IMR-90 (cell line): Measurements from ENCODE around the gene ARPC5. TPM values are rescaled to one million over a fixed set of nuclear protein-coding genes. Genes with fewer than 3 reads are reported as not detected.
A peak's percentile ranks its signal among the peaks of the same experiment; 100 is the strongest.

Experiments
- ATAC-seq: fragments of 200-7000 bp; cut with Tn5 transposase; 2 replicates; pipeline ENCODE4 v1.9.1; 2020; ENCODE audit warnings: low read depth, mild to moderate bottlenecking, moderate library complexity
- BruUV-seq: library from RNA; stranded (reverse); fragments of 400-500 nt; replicated peaks from 2 replicates; lab custom pipeline; 2021; lab: Mats Ljungman, UMichigan
- CTCF ChIA-PET: fragments of 300-600 bp; formaldehyde crosslinking; extraction: SDS; loops from one replicate; lab custom pipeline; 2021; ENCODE audit warnings: antibody characterized with exemption; lab: Yijun Ruan, JAX
- POLR2A ChIA-PET: fragments of 300-600 bp; sonication (Branson Sonifier 250); formaldehyde crosslinking; loops from one replicate; lab custom pipeline; 2022; ENCODE audit warnings: antibody characterized with exemption; ENCODE audit not compliant: unreplicated experiment; lab: Charles Lee
- DNase-seq: peaks from one replicate; pipeline ENCODE4 v3.0.0; 2013
- H2AFZ ChIP-seq: replicated peaks from 2 replicates; pipeline ENCODE3; 2013; ENCODE audit warnings: low read length, mild to moderate bottlenecking; ENCODE audit not compliant: poor library complexity
- H2AK5ac ChIP-seq: 2 replicates; pipeline ENCODE4 v1.6.1; 2013; ENCODE audit warnings: low read depth, low read length, inconsistent platforms
- H2AK9ac ChIP-seq: replicated peaks from 2 replicates; pipeline ENCODE3; 2013; ENCODE audit warnings: mild to moderate bottlenecking, low read depth, low read length, moderate library complexity; ENCODE audit not compliant: poor library complexity
- H2BK120ac ChIP-seq: 2 replicates; pipeline ENCODE4 v1.6.1; 2013; ENCODE audit warnings: low read depth, low read length, inconsistent platforms
- H2BK15ac ChIP-seq: 3 replicates; pipeline ENCODE4 v1.6.1; 2013; ENCODE audit warnings: low read depth, low read length, inconsistent platforms
- H2BK20ac ChIP-seq: 2 replicates; pipeline ENCODE4 v1.6.1; 2013; ENCODE audit warnings: low read depth, mild to moderate bottlenecking, inconsistent platforms, low read length, moderate library complexity
- H2BK5ac ChIP-seq: 2 replicates; pipeline ENCODE4 v1.6.1; 2013; ENCODE audit warnings: mild to moderate bottlenecking, low read depth, low read length, inconsistent platforms; ENCODE audit not compliant: poor library complexity, severe bottlenecking
- H3K14ac ChIP-seq: replicated peaks from 2 replicates; pipeline ENCODE4 v1.6.1; 2013; ENCODE audit warnings: low read depth, low read length, inconsistent platforms
- H3K18ac ChIP-seq: 2 replicates; pipeline ENCODE4 v1.6.1; 2013; ENCODE audit warnings: low read depth, low read length, control low read depth
- H3K23ac ChIP-seq: 2 replicates; pipeline ENCODE4 v1.6.1; 2013; ENCODE audit warnings: low read depth, low read length, inconsistent platforms
- H3K27ac ChIP-seq: 2 replicates; pipeline ENCODE4 v1.5.1; 2013; ENCODE audit warnings: mild to moderate bottlenecking, control low read depth, low read length; ENCODE audit not compliant: insufficient read depth
- H3K27me3 ChIP-seq: 2 replicates; pipeline ENCODE4 v1.6.1; 2013; ENCODE audit warnings: low read length; ENCODE audit not compliant: control insufficient read depth, insufficient read depth
- H3K36me3 ChIP-seq: 2 replicates; pipeline ENCODE4 v1.6.1; 2013; ENCODE audit warnings: low read length, mixed read lengths; ENCODE audit not compliant: control insufficient read depth, insufficient read depth
- H3K4ac ChIP-seq: 2 replicates; pipeline ENCODE4 v1.6.1; 2013; ENCODE audit warnings: low read depth, low read length, inconsistent platforms
- H3K4me1 ChIP-seq: 2 replicates; pipeline ENCODE4 v1.6.1; 2013; ENCODE audit warnings: low read length, mixed read lengths; ENCODE audit not compliant: control insufficient read depth, insufficient read depth
- H3K4me2 ChIP-seq: 2 replicates; pipeline ENCODE4 v1.6.1; 2013; ENCODE audit warnings: low read depth, mild to moderate bottlenecking, control low read depth, low read length, moderate library complexity
- H3K4me3 ChIP-seq: 2 replicates; pipeline ENCODE4 v1.5.1; 2013; ENCODE audit warnings: low read depth, mild to moderate bottlenecking, control low read depth, low read length, moderate library complexity; ENCODE audit not compliant: insufficient read depth
- H3K56ac ChIP-seq: 2 replicates; pipeline ENCODE4 v1.6.1; 2013; ENCODE audit warnings: low read length, inconsistent platforms; ENCODE audit not compliant: insufficient read depth; ENCODE audit errors: extremely low read depth
- H3K79me1 ChIP-seq, 2 experiments: 2 replicates each; pipeline ENCODE4 v1.6.1; 2013; ENCODE audit warnings: low read length in 2 of 2, inconsistent platforms in 1 of 2, low read depth in 1 of 2
- H3K9ac ChIP-seq: 2 replicates; pipeline ENCODE4 v1.6.1; 2013; ENCODE audit warnings: low read depth, low read length, control low read depth
- H3K9me1 ChIP-seq: 2 replicates; pipeline ENCODE4 v1.6.1; 2013; ENCODE audit warnings: low read length, inconsistent platforms; ENCODE audit not compliant: insufficient read depth
- H3K9me3 ChIP-seq: 2 replicates; pipeline ENCODE4 v1.6.1; 2013; ENCODE audit warnings: low read length; ENCODE audit not compliant: control insufficient read depth, insufficient read depth
- H4K20me1 ChIP-seq: 2 replicates; pipeline ENCODE4 v1.6.1; 2013; ENCODE audit warnings: low read length, inconsistent platforms; ENCODE audit not compliant: insufficient read depth
- H4K5ac ChIP-seq: 2 replicates; pipeline ENCODE4 v1.6.1; 2013; ENCODE audit warnings: mild to moderate bottlenecking, low read depth, low read length, control low read depth
- H4K8ac ChIP-seq, 2 experiments: 2 replicates each; pipeline ENCODE4 v1.6.1; 2013; ENCODE audit warnings: low read depth in 2 of 2, low read length in 2 of 2, control low read depth in 1 of 2, inconsistent platforms in 1 of 2
- H4K91ac ChIP-seq: 2 replicates; pipeline ENCODE4 v1.6.1; 2013; ENCODE audit warnings: low read depth, low read length, inconsistent platforms; ENCODE audit not compliant: insufficient read depth
- BHLHE40 ChIP-seq: fragments of 150-350 bp; IDR thresholded peaks from 2 replicates; pipeline ENCODE4 v1.6.1; 2016; ENCODE audit warnings: mild to moderate bottlenecking, low read depth, low read length
- CEBPB ChIP-seq: IDR thresholded peaks from 2 replicates; pipeline ENCODE4 v1.6.1; 2012; ENCODE audit warnings: low read depth, low read length, improper control_type of control experiment
- CHD1 ChIP-seq: IDR thresholded peaks from 2 replicates; pipeline ENCODE4 v1.6.1; 2012; ENCODE audit warnings: low read depth, low read length, improper control_type of control experiment
- CTCF ChIP-seq: conservative IDR thresholded peaks from 2 replicates; pipeline ENCODE4 v1.5.1; 2012; ENCODE audit warnings: mild to moderate bottlenecking, low read depth, low read length, improper control_type of control experiment
- ELK1 ChIP-seq: fragments of 150-350 bp; IDR thresholded peaks from 2 replicates; pipeline ENCODE4 v1.6.1; 2016; ENCODE audit warnings: low read depth, mild to moderate bottlenecking, low read length, moderate library complexity, borderline replicate concordance
- FOS ChIP-seq: fragments of 150-350 bp; IDR thresholded peaks from 2 replicates; pipeline ENCODE4 v1.6.1; 2016; ENCODE audit warnings: low read depth, low read length
- MAFK ChIP-seq: IDR thresholded peaks from 2 replicates; pipeline ENCODE4 v1.6.1; 2012; ENCODE audit warnings: low read depth, low read length, improper control_type of control experiment
- MAZ ChIP-seq: IDR thresholded peaks from 2 replicates; pipeline ENCODE4 v1.6.1; 2012; ENCODE audit warnings: low read depth, mild to moderate bottlenecking, low read length, improper control_type of control experiment, moderate library complexity, borderline replicate concordance
- MXI1 ChIP-seq: IDR thresholded peaks from 2 replicates; pipeline ENCODE4 v1.6.1; 2012; ENCODE audit warnings: low read depth, mild to moderate bottlenecking, low read length, moderate library complexity, borderline replicate concordance
- NFE2L2 ChIP-seq: fragments of 150-350 bp; IDR thresholded peaks from 2 replicates; pipeline ENCODE4 v1.6.1; 2016; ENCODE audit warnings: low read depth, mild to moderate bottlenecking, low read length
- POLR2A ChIP-seq: IDR thresholded peaks from 2 replicates; pipeline ENCODE4 v1.6.1; 2012; ENCODE audit warnings: mild to moderate bottlenecking, low read depth, low read length
- RAD21 ChIP-seq: IDR thresholded peaks from 2 replicates; pipeline ENCODE4 v1.6.1; 2012; ENCODE audit warnings: low read length, improper control_type of control experiment
- RCOR1 ChIP-seq: IDR thresholded peaks from 2 replicates; pipeline ENCODE4 v1.6.1; 2012; ENCODE audit warnings: mild to moderate bottlenecking, low read length, improper control_type of control experiment; ENCODE audit not compliant: insufficient replicate concordance
- RFX5 ChIP-seq: IDR thresholded peaks from 2 replicates; pipeline ENCODE4 v1.8.0; 2012; ENCODE audit warnings: low read depth, mild to moderate bottlenecking, low read length, moderate library complexity
- SMC3 ChIP-seq: fragments of 150-350 bp; IDR thresholded peaks from 2 replicates; pipeline ENCODE4 v1.6.1; 2016; ENCODE audit warnings: low read depth, mild to moderate bottlenecking, antibody characterized with exemption, low read length, moderate library complexity
- USF2 ChIP-seq: fragments of 150-350 bp; IDR thresholded peaks from 2 replicates; pipeline ENCODE4 v1.6.1; 2017; ENCODE audit warnings: mild to moderate bottlenecking, antibody characterized with exemption, low read length, low read depth
- WGBS, 2 experiments: methylation state at CpG; one replicate each; pipeline versions ENCODE4 v1.1.5 to v1.1.7; 2013; ENCODE audit warnings: missing lambda C conversion rate in 2 of 2; ENCODE audit not compliant: insufficient read length in 1 of 2; ENCODE audit errors: extremely low coverage in 2 of 2; 5-methylcytosine and 5-hydroxymethylcytosine counted together
- dilution Hi-C: fragments of 300-500 bp; cut with HindIII; formaldehyde crosslinking; loops from one replicate; pipeline ENCODE4 v1.14.3; 2018; ENCODE audit warnings: low sequenced_read_pairs; ENCODE audit not compliant: unreplicated experiment
- in situ Hi-C: fragments of 300-500 bp; cut with MboI; formaldehyde crosslinking; loops from 3 replicates; pipeline ENCODE4 v1.14.3; 2019; ENCODE audit warnings: low sequenced_read_pairs, inconsistent platforms, mixed read lengths
- intact Hi-C: fragments of 100-400 bp; cut with micrococcal nuclease; formaldehyde crosslinking; loops from 2 replicates; pipeline ENCODE4 v1.10.0; 2022
- polyA plus RNA-seq, 3 experiments: library from polyadenylated mRNA; depleted of rRNA; stranded (reverse); fragments of >200 nt; gene quantifications; 2 replicates each; pipeline ENCODE4 v1.2.3, GENCODE V29; 2012; ENCODE audit warnings: low replicate concordance in 1 of 3
- total RNA-seq: library from RNA; depleted of rRNA; stranded (reverse); fragments of >200 nt; gene quantifications from 2 replicates; pipeline ENCODE4 v1.2.3, GENCODE V29; 2012

ARPC5 gene
- total and polyA plus RNA-seq, 2 of the 4 experiments (the other 2 are of a cell fraction): 132 to 212 TPM

- H3K79me1 ChIP-seq: peaks cover 0 to 4% of the 10 kb centered on the region in 2 experiments; a peak in 2 of 4 replicates
- H3K4me2 ChIP-seq: no peak overlapping the region
- peaks cover 15% of the 10 kb centered on the region for H3K9me1 ChIP-seq
- ATAC-seq (no peak), DNase-seq (no peak)
- H3K4me1 ChIP-seq: peaks cover 19% of the 10 kb centered on the region
- no peak overlapping the region for H2BK120ac ChIP-seq
- H3K27ac ChIP-seq: no peak overlapping the region
- ChIA-PET CTCF (no interaction called here), POLR2A (no interaction called here)
- peak overlapping the region; percentile 42; the same call in 1 of the 2 replicates for H2BK20ac ChIP-seq
- no peaks in the 10 kb centered on the region for H3K27me3 ChIP-seq
- H3K9me3 ChIP-seq: no peaks in the 10 kb centered on the region
- no peak overlapping the region for H3K18ac ChIP-seq
- no peak overlapping the region for H3K4ac ChIP-seq
- dilution Hi-C loops (no loop called here), in situ Hi-C loops (no loop called here), intact Hi-C loops (no loop called here)
- H2BK15ac ChIP-seq: no peak overlapping the region
- no peak overlapping the region for H3K56ac ChIP-seq
- no peak overlapping the region for H4K91ac ChIP-seq
- no peak overlapping the region for H4K5ac ChIP-seq
- H3K23ac ChIP-seq: no peak overlapping the region
- H4K20me1 ChIP-seq: no peaks in the 10 kb centered on the region
- no peak overlapping the region for H3K9ac ChIP-seq
- H3K4me3 ChIP-seq: no peak overlapping the region
- H3K14ac ChIP-seq: 0 out of 2 replicates have a peak overlapping the region, but pooled peaks have one; percentile 66
- TF ChIP-seq RFX5: no peak
- no peak for TF ChIP-seq CTCF
- no peak for TF ChIP-seq POLR2A
- no peak for TF ChIP-seq CEBPB
- TF ChIP-seq RCOR1: no peak
- TF ChIP-seq CHD1: no peak
- no peak for TF ChIP-seq ELK1
- no peak for TF ChIP-seq NFE2L2
- TF ChIP-seq FOS: no peak
- no peak for TF ChIP-seq SMC3
- TF ChIP-seq BHLHE40: no peak
- no peak for TF ChIP-seq RAD21
- no peak for TF ChIP-seq MAZ
- TF ChIP-seq USF2: no peak
- no peak for TF ChIP-seq MAFK
- no peak for TF ChIP-seq MXI1
- no peaks in the 10 kb centered on the region for H3K36me3 ChIP-seq
- no peak overlapping the region for H2AK5ac ChIP-seq
- H2BK5ac ChIP-seq: no peak overlapping the region
- H2AFZ ChIP-seq: no peak overlapping the region
- no peak overlapping the region for H4K8ac ChIP-seq
- no peak overlapping the region for H2AK9ac ChIP-seq
- no TSS peak for BruUV-seq
- WGBS, 2 experiments: no CpG with 5 or more reads among the region's 2 CpGs
Observed at GRCh38 chr1:183611021-183611420, 24.6 kb downstream of the ARPC5 start.
